Measurements from ENCODE around the gene AQP6.

- TF ChIP-seq, protein P1, sequence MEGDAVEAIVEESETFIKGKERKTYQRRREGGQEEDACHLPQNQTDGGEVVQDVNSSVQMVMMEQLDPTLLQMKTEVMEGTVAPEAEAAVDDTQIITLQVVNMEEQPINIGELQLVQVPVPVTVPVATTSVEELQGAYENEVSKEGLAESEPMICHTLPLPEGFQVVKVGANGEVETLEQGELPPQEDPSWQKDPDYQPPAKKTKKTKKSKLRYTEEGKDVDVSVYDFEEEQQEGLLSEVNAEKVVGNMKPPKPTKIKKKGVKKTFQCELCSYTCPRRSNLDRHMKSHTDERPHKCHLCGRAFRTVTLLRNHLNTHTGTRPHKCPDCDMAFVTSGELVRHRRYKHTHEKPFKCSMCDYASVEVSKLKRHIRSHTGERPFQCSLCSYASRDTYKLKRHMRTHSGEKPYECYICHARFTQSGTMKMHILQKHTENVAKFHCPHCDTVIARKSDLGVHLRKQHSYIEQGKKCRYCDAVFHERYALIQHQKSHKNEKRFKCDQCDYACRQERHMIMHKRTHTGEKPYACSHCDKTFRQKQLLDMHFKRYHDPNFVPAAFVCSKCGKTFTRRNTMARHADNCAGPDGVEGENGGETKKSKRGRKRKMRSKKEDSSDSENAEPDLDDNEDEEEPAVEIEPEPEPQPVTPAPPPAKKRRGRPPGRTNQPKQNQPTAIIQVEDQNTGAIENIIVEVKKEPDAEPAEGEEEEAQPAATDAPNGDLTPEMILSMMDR (IDR thresholded peaks at IDR 0.05): no peak
- TF ChIP-seq RAD21 (IDR thresholded peaks at IDR 0.05; ENCODE audit: low read length): no peak
- no peak for TF ChIP-seq GABPA (IDR thresholded peaks at IDR 0.05; ENCODE audit: low read depth)
- TF ChIP-seq TEAD4 (IDR thresholded peaks at IDR 0.05; ENCODE audit: borderline replicate concordance, insufficient read depth): no peak
- TF ChIP-seq REST (IDR thresholded peaks at IDR 0.05; ENCODE audit: low read depth, low read length): no peak
- no peak for TF ChIP-seq RCOR1 (IDR thresholded peaks at IDR 0.05; ENCODE audit: low read length)
- no peak for TF ChIP-seq SIN3A (IDR thresholded peaks at IDR 0.05; ENCODE audit: borderline replicate concordance, low read depth, low read length)
These were observed 43.2 kb upstream of the AQP6 start for GRCh38 chr12:49929581-49929980.

Measured in SK-N-SH (cell line).